Measurements from ENCODE around the gene SLC25A12.
"Not testable (repeated sequence)": the region's sequence is repeated elsewhere in the genome, so short reads cannot be mapped to it uniquely, and the experiment has no call there.

SLC25A12 gene

GRCh38 chr2:171893824-171894611, at the start of gene SLC25A12:
Gene SLC25A12 (minus strand): TSS chr2:171894244. CDS start chr2:171894214, 30 bp downstream.
- DNase-seq, result peak; percentile 69

GRCh38 chr2:171941316-171941699, 47.3 kb upstream of the SLC25A12 start:
- DNase-seq, result no peak

- DNase-seq, result no peak
Observed at GRCh38 chr2:171939743-171940071, 45.7 kb upstream of the SLC25A12 start.

GRCh38 chr2:171939058-171939742, 45.2 kb upstream of the SLC25A12 start:
- no peak for DNase-seq

- no peak for DNase-seq
Observed at GRCh38 chr2:171930385-171930784, 36.3 kb upstream of the SLC25A12 start.

GRCh38 chr2:171924170-171924942, 30.3 kb upstream of the SLC25A12 start:
- no peak for DNase-seq

GRCh38 chr2:171923206-171923605, 29.2 kb upstream of the SLC25A12 start:
- DNase-seq, result no peak

- peak; percentile 98 for DNase-seq
Observed at GRCh38 chr2:171922230-171923022, 28.4 kb upstream of the SLC25A12 start, which contains the start of gene HAT1. Gene HAT1 (plus strand): TSS chr2:171922461. CDS start chr2:171922501, 40 bp downstream.

GRCh38 chr2:171921970-171922229, 27.9 kb upstream of the SLC25A12 start:
- no peak for DNase-seq

GRCh38 chr2:171919453-171919852, 25.4 kb upstream of the SLC25A12 start:
- DNase-seq, result no peak

- DNase-seq, result no peak
Observed at GRCh38 chr2:171913517-171913916, 19.5 kb upstream of the SLC25A12 start.

GRCh38 chr2:171910494-171910893, 16.4 kb upstream of the SLC25A12 start:
- no peak for DNase-seq

- DNase-seq, result no peak
Observed at GRCh38 chr2:171909266-171909665, 15.2 kb upstream of the SLC25A12 start.

GRCh38 chr2:171908235-171908634, 14.2 kb upstream of the SLC25A12 start:
- DNase-seq, result no peak

- DNase-seq, result no peak
Observed at GRCh38 chr2:171902840-171903420, 8.9 kb upstream of the SLC25A12 start.

GRCh38 chr2:171899623-171900282, 5.7 kb upstream of the SLC25A12 start:
- not testable (repeated sequence) for DNase-seq

- no peak for DNase-seq
Observed at GRCh38 chr2:171895786-171896185, 1.7 kb upstream of the SLC25A12 start.

- DNase-seq, result no peak
Observed at GRCh38 chr2:171894612-171894947, 536 bp upstream of the SLC25A12 start.

GRCh38 chr2:171893196-171893823, 734 bp downstream of the SLC25A12 start:
- DNase-seq, result no peak

- DNase-seq, result no peak
Observed at GRCh38 chr2:171889808-171890207, 4.2 kb downstream of the SLC25A12 start.

GRCh38 chr2:171889333-171889732, 4.7 kb downstream of the SLC25A12 start:
- DNase-seq, result no peak

All from CD4-positive, alpha-beta T cell treated with Interleukin-10 for 1 hour (primary cell).